Hematopoietic multipotent progenitor cell treated with erythropoietin and hydrocortisone succinate and interleukin-3 and kit ligand, for 6 days (in vitro differentiated cells): Measurements from ENCODE around the gene DPP6.

ENCODE experiments used
- DNase-seq: peaks from one replicate; pipeline ENCODE4 v3.0.0-alpha.2; 2015

The DPP6 gene

GRCh38 chr7:154475864-154476263, 423.7 kb downstream of the DPP6 start:
- DNase-seq, result no peak

GRCh38 chr7:154480817-154481216, 428.6 kb downstream of the DPP6 start:
- no peak for DNase-seq

- no peak for DNase-seq
These were observed 430.7 kb downstream of the DPP6 start for GRCh38 chr7:154482863-154483262.

GRCh38 chr7:154484406-154484805, 432.2 kb downstream of the DPP6 start:
- no peak for DNase-seq

GRCh38 chr7:154484943-154485342, 432.7 kb downstream of the DPP6 start:
- DNase-seq, result no peak

- no peak for DNase-seq
These were observed 437.7 kb downstream of the DPP6 start for GRCh38 chr7:154489897-154490296.

- DNase-seq, result no peak
These were observed 441.4 kb downstream of the DPP6 start for GRCh38 chr7:154493594-154493993.

- DNase-seq, result no peak
These were observed 445.6 kb downstream of the DPP6 start for GRCh38 chr7:154497751-154498150.

- peak; percentile 80 for DNase-seq
These were observed 451.9 kb downstream of the DPP6 start for GRCh38 chr7:154503962-154504550.

- no peak for DNase-seq
These were observed 452.7 kb downstream of the DPP6 start for GRCh38 chr7:154504918-154505317.

- no peak for DNase-seq
These were observed 453.2 kb downstream of the DPP6 start for GRCh38 chr7:154505362-154505761.

- DNase-seq, result no peak
These were observed 457.0 kb downstream of the DPP6 start for GRCh38 chr7:154509192-154509591.

GRCh38 chr7:154512121-154512833, 460.1 kb downstream of the DPP6 start:
- DNase-seq, result no peak

- DNase-seq, result no peak
These were observed 465.6 kb downstream of the DPP6 start for GRCh38 chr7:154517768-154518167.

- DNase-seq, result no peak
These were observed 467.0 kb downstream of the DPP6 start for GRCh38 chr7:154519229-154519628.

- no peak for DNase-seq
These were observed 477.9 kb downstream of the DPP6 start for GRCh38 chr7:154530136-154530535.

GRCh38 chr7:154532771-154533170, 480.6 kb downstream of the DPP6 start:
- no peak for DNase-seq

- DNase-seq, result no peak
These were observed 488.4 kb downstream of the DPP6 start for GRCh38 chr7:154540596-154540995.

- DNase-seq, result no peak
These were observed 489.4 kb downstream of the DPP6 start for GRCh38 chr7:154541606-154542005.

- DNase-seq, result no peak
These were observed 494.9 kb downstream of the DPP6 start for GRCh38 chr7:154546946-154547587.

GRCh38 chr7:154553711-154554265, 501.6 kb downstream of the DPP6 start:
- DNase-seq, result no peak

GRCh38 chr7:154559454-154559853, 507.3 kb downstream of the DPP6 start:
- DNase-seq, result no peak

GRCh38 chr7:154564676-154565075, 512.5 kb downstream of the DPP6 start:
- no peak for DNase-seq

GRCh38 chr7:154566877-154567276, 514.7 kb downstream of the DPP6 start:
- no peak for DNase-seq
